Measurements from ENCODE around the gene TRPM2. TPM values are rescaled to one million over a fixed set of nuclear protein-coding genes. Genes with fewer than 3 reads are reported as not detected.
A peak's percentile ranks its signal among the peaks of the same experiment; 100 is the strongest.

TRPM2 gene
- total RNA-seq, 1 donor = 0.36 TPM

DNA sequence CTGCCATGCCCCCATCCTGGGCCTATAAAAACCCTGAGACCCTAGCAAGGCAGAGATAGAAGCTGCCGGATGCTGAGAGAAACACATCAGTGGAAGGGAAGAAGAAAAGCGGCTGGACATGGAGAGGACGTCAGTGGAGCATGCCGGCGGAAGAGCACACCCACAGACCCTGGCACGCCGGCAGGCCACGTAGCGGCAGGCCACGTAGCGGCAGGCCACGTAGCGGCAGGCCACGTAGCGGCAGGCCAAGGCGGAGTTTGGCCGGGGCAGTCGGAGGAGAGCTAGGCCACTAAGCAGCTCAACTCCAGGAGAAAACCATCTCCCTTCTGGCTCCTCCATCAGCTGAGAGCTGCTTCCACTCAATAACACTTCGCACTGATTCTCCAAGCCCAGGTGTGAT is 137.0 kb downstream of the TRPM2 start:
- no peaks in the 10 kb centered on the region for H3K27me3 ChIP-seq (ENCODE audit: insufficient read depth, low read length)
- H4K20me1 ChIP-seq (ENCODE audit: insufficient read depth, low read length) = no peaks in the 10 kb centered on the region
- H3K4me3 ChIP-seq (ENCODE audit: insufficient read depth, low read length) = no peak overlapping the region
- H3K36me3 ChIP-seq (ENCODE audit: insufficient read depth, low read length) = no peaks in the 10 kb centered on the region
- H3K27ac ChIP-seq (ENCODE audit: low read depth, low read length) = no peak overlapping the region
- TF ChIP-seq, protein P1, sequence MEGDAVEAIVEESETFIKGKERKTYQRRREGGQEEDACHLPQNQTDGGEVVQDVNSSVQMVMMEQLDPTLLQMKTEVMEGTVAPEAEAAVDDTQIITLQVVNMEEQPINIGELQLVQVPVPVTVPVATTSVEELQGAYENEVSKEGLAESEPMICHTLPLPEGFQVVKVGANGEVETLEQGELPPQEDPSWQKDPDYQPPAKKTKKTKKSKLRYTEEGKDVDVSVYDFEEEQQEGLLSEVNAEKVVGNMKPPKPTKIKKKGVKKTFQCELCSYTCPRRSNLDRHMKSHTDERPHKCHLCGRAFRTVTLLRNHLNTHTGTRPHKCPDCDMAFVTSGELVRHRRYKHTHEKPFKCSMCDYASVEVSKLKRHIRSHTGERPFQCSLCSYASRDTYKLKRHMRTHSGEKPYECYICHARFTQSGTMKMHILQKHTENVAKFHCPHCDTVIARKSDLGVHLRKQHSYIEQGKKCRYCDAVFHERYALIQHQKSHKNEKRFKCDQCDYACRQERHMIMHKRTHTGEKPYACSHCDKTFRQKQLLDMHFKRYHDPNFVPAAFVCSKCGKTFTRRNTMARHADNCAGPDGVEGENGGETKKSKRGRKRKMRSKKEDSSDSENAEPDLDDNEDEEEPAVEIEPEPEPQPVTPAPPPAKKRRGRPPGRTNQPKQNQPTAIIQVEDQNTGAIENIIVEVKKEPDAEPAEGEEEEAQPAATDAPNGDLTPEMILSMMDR (IDR thresholded peaks at IDR 0.05; ENCODE audit: extremely low read depth, low read depth, low read length) = no peak
- peaks cover 14% of the 10 kb centered on the region for H3K9me3 ChIP-seq (ENCODE audit: low read depth, low read length)
- no peak overlapping the region for H2AFZ ChIP-seq (ENCODE audit: low read length)
- H3K79me2 ChIP-seq (ENCODE audit: insufficient read depth, low read length) = no peaks in the 10 kb centered on the region
- no peak for DNase-seq (ENCODE audit: insufficient read length, low spot score, missing footprints)
- no peak overlapping the region for H3K4me2 ChIP-seq (ENCODE audit: insufficient read depth, low read length)
- H3K4me1 ChIP-seq (ENCODE audit: insufficient read depth, low read length) = no peaks in the 10 kb centered on the region

DNA sequence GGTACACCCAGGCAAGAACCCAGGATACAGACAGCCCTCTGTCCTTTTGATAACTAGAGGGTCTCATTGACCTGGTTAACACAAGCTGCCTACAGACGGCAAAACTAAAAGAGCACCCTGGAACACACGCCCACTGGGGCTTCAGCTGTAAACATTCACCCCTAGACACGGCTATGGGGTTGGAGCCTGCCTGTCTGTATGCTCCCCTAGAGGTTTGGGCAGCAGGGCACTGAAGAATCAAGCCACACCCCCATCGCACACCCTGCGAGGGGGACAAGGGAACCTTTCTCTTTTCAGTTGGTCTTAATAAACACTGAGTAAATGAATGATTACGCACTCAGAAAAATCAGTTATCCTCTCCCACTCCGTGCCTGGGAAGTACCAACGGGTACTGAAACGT is 137.4 kb downstream of the TRPM2 start:
- Histone ChIP-seq H3K79me2 (ENCODE audit: insufficient read depth, low read length) (no peaks in the 10 kb centered on the region), H3K4me1 (ENCODE audit: insufficient read depth, low read length) (no peaks in the 10 kb centered on the region), H3K9me3 (ENCODE audit: low read depth, low read length) (peaks cover 14% of the 10 kb centered on the region), H3K36me3 (ENCODE audit: insufficient read depth, low read length) (no peaks in the 10 kb centered on the region), H3K27me3 (ENCODE audit: insufficient read depth, low read length) (peaks cover 2% of the 10 kb centered on the region), H3K4me2 (ENCODE audit: insufficient read depth, low read length) (no peak overlapping the region), H3K4me3 (ENCODE audit: insufficient read depth, low read length) (no peak overlapping the region), H4K20me1 (ENCODE audit: insufficient read depth, low read length) (no peaks in the 10 kb centered on the region), H2AFZ (ENCODE audit: low read length) (no peak overlapping the region), H3K27ac (ENCODE audit: low read depth, low read length) (no peak overlapping the region)
- peak; percentile 50 for DNase-seq (ENCODE audit: insufficient read length, low spot score, missing footprints)
- TF ChIP-seq, protein P1 (IDR thresholded peaks at IDR 0.05; ENCODE audit: extremely low read depth, low read depth, low read length) = no peak

Small RNAs within 50 kb of the gene (small RNA-seq; reads per million reads assigned to genes)
- gene RF00285 = not detected

Other genes with a start within 250 kb of the TRPM2 start
- 2.2 and 2.7 TPM in 2 replicates for gene PWP2, start 246.2 kb upstream of the TRPM2 start, total RNA-seq
- gene GATD3, start 219.9 kb upstream of the TRPM2 start, total RNA-seq = 8.8 and 16.3 TPM in 2 replicates
- gene ICOSLG, start 112.7 kb upstream of the TRPM2 start, total RNA-seq = 0.29 TPM in 1 of 2 replicates, not detected in the other
- gene DNMT3L, start 91.7 kb upstream of the TRPM2 start, total RNA-seq = not detected in 2 replicates
- not detected in 2 replicates for gene AIRE, start 67.7 kb upstream of the TRPM2 start, total RNA-seq
- gene PFKL, start 53.6 kb upstream of the TRPM2 start, total RNA-seq = 93.1 and 114 TPM in 2 replicates
- 14.5 and 15.0 TPM in 2 replicates for gene CFAP410, start 14.2 kb upstream of the TRPM2 start, total RNA-seq
- gene LRRC3, start 101.9 kb downstream of the TRPM2 start, total RNA-seq = 0.72 and 0.88 TPM in 2 replicates
- gene KRTAP10-1, start 186.6 kb downstream of the TRPM2 start, total RNA-seq = not detected in 2 replicates
- not detected in 2 replicates for gene KRTAP10-2, start 197.9 kb downstream of the TRPM2 start, total RNA-seq
- not detected in 2 replicates for gene KRTAP10-3, start 205.2 kb downstream of the TRPM2 start, total RNA-seq
- not detected in 2 replicates for gene KRTAP10-4, start 220.1 kb downstream of the TRPM2 start, total RNA-seq
- gene KRTAP10-5, start 227.0 kb downstream of the TRPM2 start, total RNA-seq = not detected in 2 replicates
- not detected in 2 replicates for gene KRTAP10-6, start 238.9 kb downstream of the TRPM2 start, total RNA-seq
- not detected in 2 replicates for gene KRTAP10-7, start 247.0 kb downstream of the TRPM2 start, total RNA-seq

All from osteoblast (primary cell).